Measurements from ENCODE around the gene TUBB4B.

Gene TUBB4B

GRCh38 chr9:137226338-137227053 lies 14.6 kb upstream of the TUBB4B start:
- DNase-seq = no peak

- peak; percentile 93 for DNase-seq
Measured at GRCh38 chr9:137227054-137227852, 13.8 kb upstream of the TUBB4B start, which contains the start of gene RNF224. TSS of gene RNF224 (plus strand) at chr9:137227502. CDS start at chr9:137228336, 834 bp downstream.

- DNase-seq = peak; percentile 35
Measured at GRCh38 chr9:137227853-137228505, 13.1 kb upstream of the TUBB4B start.

GRCh38 chr9:137228506-137228967 lies 12.6 kb upstream of the TUBB4B start:
- no peak for DNase-seq

- no peak for DNase-seq
Measured at GRCh38 chr9:137228968-137229896, 11.9 kb upstream of the TUBB4B start.

- DNase-seq = no peak
Measured at GRCh38 chr9:137229903-137230704, 11.0 kb upstream of the TUBB4B start.

- no peak for DNase-seq
Measured at GRCh38 chr9:137230705-137231371, 10.2 kb upstream of the TUBB4B start, which contains the start of gene SLC34A3. TSS of gene SLC34A3 (plus strand) at chr9:137230901. CDS start at chr9:137231703, 802 bp downstream.

- no peak for DNase-seq
Measured at GRCh38 chr9:137231372-137232039, 9.6 kb upstream of the TUBB4B start.

- DNase-seq = no peak
Measured at GRCh38 chr9:137232101-137232500, 9.0 kb upstream of the TUBB4B start.

GRCh38 chr9:137232510-137232909 lies 8.6 kb upstream of the TUBB4B start:
- DNase-seq = no peak

- DNase-seq = no peak
Measured at GRCh38 chr9:137233143-137233980, 7.7 kb upstream of the TUBB4B start.

- DNase-seq = no peak
Measured at GRCh38 chr9:137234055-137234697, 6.9 kb upstream of the TUBB4B start.

GRCh38 chr9:137234758-137235423 lies 6.2 kb upstream of the TUBB4B start:
- no peak for DNase-seq

GRCh38 chr9:137235424-137236237 lies 5.5 kb upstream of the TUBB4B start:
- no peak for DNase-seq

GRCh38 chr9:137236238-137236935 lies 4.7 kb upstream of the TUBB4B start:
- DNase-seq = peak; percentile 94

GRCh38 chr9:137236936-137237421 lies 4.1 kb upstream of the TUBB4B start:
- DNase-seq = no peak

Data from hematopoietic multipotent progenitor cell treated with erythropoietin and hydrocortisone succinate and interleukin-3 and kit ligand, for 6 days (in vitro differentiated cells).